HepG2 (cell line): Measurements from ENCODE around the gene ITGB8. TPM values are rescaled to one million over a fixed set of nuclear protein-coding genes. Genes with fewer than 3 reads are reported as not detected.

ENCODE experiments used
- ATAC-seq: fragments of 200-7000 bp; cut with Tn5 transposase; 3 replicates; pipeline ENCODE4 v1.9.1; 2020; ENCODE audit warnings: mild to moderate bottlenecking, moderate library complexity
- BruUV-seq: library from RNA; stranded (reverse); fragments of 400-500 nt; replicated peaks from 2 replicates; lab custom pipeline; 2021; lab: Mats Ljungman, UMichigan
- CTCF ChIA-PET: fragments of 300-600 bp; formaldehyde crosslinking; extraction: SDS; loops from one replicate; lab custom pipeline; 2021; ENCODE audit warnings: low total read pairs, inconsistent platforms, low intra/inter-chr PET ratio; lab: Yijun Ruan, JAX
- POLR2A ChIA-PET: fragments of 350-600 bp; sonication (Branson Sonifier 250); formaldehyde crosslinking; loops from one replicate; lab custom pipeline; 2020; ENCODE audit warnings: antibody characterized with exemption, inconsistent platforms; lab: Yijun Ruan, JAX
- DNase-seq: peaks from one replicate; pipeline ENCODE4 v3.0.0-alpha.2; 2015; ENCODE audit warnings: low spot score
- FAIRE-seq: peaks from 3 replicates; lab custom pipeline; 2011; peaks lifted over from hg19 to GRCh38; lab: Jason Lieb, UNC
- H2AFZ ChIP-seq: one replicate; pipeline ENCODE4 v1.6.1; 2011; ENCODE audit warnings: low read length, inconsistent platforms
- H3K27ac ChIP-seq: fragments of 300-600 bp; 3 replicates; pipeline ENCODE4 v1.8.0; 2011; ENCODE audit warnings: mixed run types, mild to moderate bottlenecking, mixed read lengths, low read length, inconsistent platforms; ENCODE audit not compliant: insufficient read depth; ENCODE audit errors: extremely low read length
- H3K27me3 ChIP-seq, 2 experiments: fragments of 200-600 bp in 1 of 2; 2 replicates in 1 of 2; 3 replicates in 1 of 2; pipeline versions ENCODE4 v1.6.0 to v1.8.0; 2011; ENCODE audit warnings: low read length in 2 of 2, mild to moderate bottlenecking in 2 of 2, moderate library complexity in 2 of 2, inconsistent platforms in 1 of 2; ENCODE audit not compliant: insufficient read depth in 2 of 2, control insufficient read depth in 1 of 2
- H3K36me3 ChIP-seq, 2 experiments: fragments of 200-600 bp in 1 of 2; replicated peaks in 1 of 2; 2 replicates in 1 of 2; 3 replicates in 1 of 2; pipeline versions ENCODE4 v1.5.1 to v1.8.0; 2011; ENCODE audit warnings: low read length in 2 of 2, inconsistent platforms in 1 of 2; ENCODE audit not compliant: insufficient read depth in 2 of 2, control insufficient read depth in 1 of 2
- H3K4me1 ChIP-seq: 2 replicates; pipeline ENCODE4 v1.5.1; 2012; ENCODE audit warnings: low read length, inconsistent platforms; ENCODE audit not compliant: insufficient read depth
- H3K4me2 ChIP-seq: 2 replicates; pipeline ENCODE4 v1.6.0; 2011; ENCODE audit warnings: low read depth, low read length, inconsistent platforms
- H3K4me3 ChIP-seq, 3 experiments: fragments of 200-600 bp in 1 of 3; sonication (generic), shearing (Covaris generic) in 1 of 3; replicated peaks in 1 of 3; 2 replicates each; pipeline ENCODE4 v1.5.1; 2011 to 2016; ENCODE audit warnings: low read length in 3 of 3, inconsistent platforms in 2 of 3, low read depth in 2 of 3, mild to moderate bottlenecking in 2 of 3, control low read depth in 1 of 3, mixed read lengths in 1 of 3; ENCODE audit not compliant: insufficient read depth in 1 of 3
- H3K79me2 ChIP-seq: one replicate; pipeline ENCODE4 v1.6.1; 2011; ENCODE audit warnings: low read length, inconsistent platforms; ENCODE audit not compliant: insufficient read depth
- H3K9ac ChIP-seq: 2 replicates; pipeline ENCODE4 v1.6.0; 2011; ENCODE audit warnings: mild to moderate bottlenecking, low read depth, low read length, inconsistent platforms; ENCODE audit not compliant: insufficient read depth
- H3K9me3 ChIP-seq: 2 replicates; pipeline ENCODE4 v1.5.1; 2012; ENCODE audit warnings: mild to moderate bottlenecking, low read length
- H4K20me1 ChIP-seq: 2 replicates; pipeline ENCODE4 v1.6.0; 2011; ENCODE audit warnings: inconsistent platforms, mild to moderate bottlenecking, low read length, moderate library complexity; ENCODE audit not compliant: insufficient read depth
- FOXA1 ChIP-seq, 2 experiments: fragments of 450-650 bp in 1 of 2; sonication (generic) in 1 of 2; formaldehyde crosslinking in 1 of 2; IDR thresholded peaks; 2 replicates each; pipeline versions ENCODE4 v1.4.0 to v1.6.1; 2016 to 2020; ENCODE audit warnings: missing genetic modification reagents in 1 of 2
- MYNN ChIP-seq: sonication (generic); formaldehyde crosslinking; IDR thresholded peaks from 2 replicates; pipeline ENCODE4 v1.4.0; 2020; ENCODE audit warnings: mild to moderate bottlenecking, low read depth, missing genetic modification reagents
- STAT5B ChIP-seq: sonication (generic); formaldehyde crosslinking; IDR thresholded peaks from 2 replicates; pipeline ENCODE4 v1.4.0; 2020; ENCODE audit warnings: missing genetic modification reagents
- TSC22D2 ChIP-seq: sonication (generic); formaldehyde crosslinking; IDR thresholded peaks from 2 replicates; pipeline ENCODE4 v1.5.1; 2020; ENCODE audit warnings: missing genetic modification reagents, mild to moderate bottlenecking, borderline replicate concordance
- ZNF335 ChIP-seq: sonication (generic); formaldehyde crosslinking; IDR thresholded peaks from 2 replicates; pipeline ENCODE4 v1.4.0; 2020; ENCODE audit warnings: missing genetic modification reagents
- ZNF780A ChIP-seq: sonication (generic); formaldehyde crosslinking; IDR thresholded peaks from 2 replicates; pipeline ENCODE4 v1.8.0; 2022; ENCODE audit warnings: mild to moderate bottlenecking, missing genetic modification reagents, moderate library complexity
- ZNF83 ChIP-seq: sonication (generic); formaldehyde crosslinking; IDR thresholded peaks from 2 replicates; pipeline ENCODE4 v1.4.0; 2020; ENCODE audit warnings: missing genetic modification reagents, mild to moderate bottlenecking, borderline replicate concordance
- WGBS: methylation state at CpG from one replicate; pipeline ENCODE4 v1.1.6; 2017; ENCODE audit warnings: low lambda C conversion rate; 5-methylcytosine and 5-hydroxymethylcytosine counted together
- in situ Hi-C: cut with HindIII; loops from 2 replicates; pipeline ENCODE4 v1.10.0; 2017; ENCODE audit warnings: low pct_unique_long_range_greater_than_20kb; ENCODE audit not compliant: extremely low pct_ligation_motif_present
- intact Hi-C: fragments of 100-400 bp; cut with micrococcal nuclease; formaldehyde crosslinking; loops from one replicate; pipeline ENCODE4 v1.10.0; 2022; ENCODE audit not compliant: unreplicated experiment
- polyA plus RNA-seq, 8 experiments: library from polyadenylated mRNA; depleted of rRNA in 3 of 8; stranded (reverse) in 7 of 8; unstranded in 1 of 8; fragments of >200 nt; fragmentation: Illumina TruSeq in 4 of 8; extraction: Trizol in 4 of 8; gene quantifications; 2 replicates each; pipeline versions ENCODE4 v1.2.1 to v1.2.3, GENCODE V29; 2011 to 2016; ENCODE audit warnings: low read depth in 4 of 8, missing spikeins in 1 of 8, mixed read lengths in 1 of 8; ENCODE audit not compliant: insufficient read depth in 1 of 8
- total RNA-seq, 5 experiments: library from RNA; depleted of rRNA; stranded (reverse); fragments of >200 nt; fragmentation: Illumina TruSeq; extraction: Trizol; gene quantifications; 2 replicates each; pipeline ENCODE4 v1.2.3, GENCODE V29; 2016; ENCODE audit warnings: low read depth in 1 of 5
- TF ChIP-seq, protein P1 (sequence below): sonication (generic); formaldehyde crosslinking; IDR thresholded peaks from 2 replicates; pipeline ENCODE4 v1.4.0; 2020; ENCODE audit warnings: missing genetic modification reagents
- TF ChIP-seq, protein P2 (sequence below): sonication (generic); formaldehyde crosslinking; IDR thresholded peaks from 2 replicates; pipeline ENCODE4 v1.8.0; 2023; ENCODE audit warnings: mild to moderate bottlenecking, missing genetic modification reagents

Gene ITGB8
- total and polyA plus RNA-seq, 2 of the 13 experiments (the other 11 are each of a cell fraction or from before 2014, with no cell fraction given), result 0.01 TPM; not detected in 1

DNA sequence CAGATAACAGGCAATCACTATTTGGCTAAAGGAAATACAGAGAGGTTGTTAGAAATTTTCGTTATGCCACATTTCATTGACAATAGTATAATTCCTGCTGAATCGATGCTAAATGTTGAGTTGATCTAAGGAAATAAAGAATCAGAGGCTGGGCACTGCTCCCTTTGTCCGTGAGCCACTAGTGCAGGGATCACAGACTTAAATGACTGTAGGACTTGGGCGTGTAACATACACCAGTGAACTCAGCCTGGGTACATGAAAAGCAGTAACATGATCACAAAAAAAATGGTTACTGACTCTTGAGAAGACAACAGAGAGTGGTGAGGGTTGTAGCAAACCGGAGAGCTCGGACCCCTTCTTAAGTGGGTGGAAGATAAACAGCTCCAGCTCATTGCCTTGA is 11.8 kb upstream of the ITGB8 start:
- in situ Hi-C loops, result loop anchor here (25.0 kb wide), 1 partner anchor 557 kb away; the partner anchor contains the start of gene TMEM196
- H3K27me3 ChIP-seq, result no peaks in the 10 kb centered on the region
- WGBS, result 14% methylated on average over 6 of the region's 6 CpGs
- H3K79me2 ChIP-seq, result no peaks in the 10 kb centered on the region
- H3K27ac ChIP-seq, result no peak overlapping the region
- H4K20me1 ChIP-seq, result no peaks in the 10 kb centered on the region
- no peaks in the 10 kb centered on the region for H3K9me3 ChIP-seq
- ChIA-PET POLR2A (no interaction called here), CTCF (no interaction called here)
- intact Hi-C loops, result no loop called here
- DNase-seq (no peak), FAIRE-seq (no peak), ATAC-seq (no peak)
- no peak overlapping the region for H3K9ac ChIP-seq
- H3K4me3 ChIP-seq, result no peak overlapping the region
- H3K4me1 ChIP-seq, result no peaks in the 10 kb centered on the region
- BruUV-seq, result no TSS peak
- no peak overlapping the region for H2AFZ ChIP-seq
- no peaks in the 10 kb centered on the region for H3K36me3 ChIP-seq
- TF ChIP-seq, protein P1, sequence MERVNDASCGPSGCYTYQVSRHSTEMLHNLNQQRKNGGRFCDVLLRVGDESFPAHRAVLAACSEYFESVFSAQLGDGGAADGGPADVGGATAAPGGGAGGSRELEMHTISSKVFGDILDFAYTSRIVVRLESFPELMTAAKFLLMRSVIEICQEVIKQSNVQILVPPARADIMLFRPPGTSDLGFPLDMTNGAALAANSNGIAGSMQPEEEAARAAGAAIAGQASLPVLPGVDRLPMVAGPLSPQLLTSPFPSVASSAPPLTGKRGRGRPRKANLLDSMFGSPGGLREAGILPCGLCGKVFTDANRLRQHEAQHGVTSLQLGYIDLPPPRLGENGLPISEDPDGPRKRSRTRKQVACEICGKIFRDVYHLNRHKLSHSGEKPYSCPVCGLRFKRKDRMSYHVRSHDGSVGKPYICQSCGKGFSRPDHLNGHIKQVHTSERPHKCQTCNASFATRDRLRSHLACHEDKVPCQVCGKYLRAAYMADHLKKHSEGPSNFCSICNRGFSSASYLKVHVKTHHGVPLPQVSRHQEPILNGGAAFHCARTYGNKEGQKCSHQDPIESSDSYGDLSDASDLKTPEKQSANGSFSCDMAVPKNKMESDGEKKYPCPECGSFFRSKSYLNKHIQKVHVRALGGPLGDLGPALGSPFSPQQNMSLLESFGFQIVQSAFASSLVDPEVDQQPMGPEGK, result no peak
- TF ChIP-seq ZNF335 (CRISPR knock-in tag) (no peak), FOXA1 (IDR thresholded peaks at IDR 0.05) (no peak), FOXA1 (CRISPR knock-in tag; IDR thresholded peaks at IDR 0.05) (no peak), ZNF83 (no peak), ZNF780A (no peak), MYNN (CRISPR knock-in tag) (no peak), STAT5B (CRISPR knock-in tag) (no peak), TSC22D2 (CRISPR knock-in tag) (no peak)
- TF ChIP-seq, protein P2, sequence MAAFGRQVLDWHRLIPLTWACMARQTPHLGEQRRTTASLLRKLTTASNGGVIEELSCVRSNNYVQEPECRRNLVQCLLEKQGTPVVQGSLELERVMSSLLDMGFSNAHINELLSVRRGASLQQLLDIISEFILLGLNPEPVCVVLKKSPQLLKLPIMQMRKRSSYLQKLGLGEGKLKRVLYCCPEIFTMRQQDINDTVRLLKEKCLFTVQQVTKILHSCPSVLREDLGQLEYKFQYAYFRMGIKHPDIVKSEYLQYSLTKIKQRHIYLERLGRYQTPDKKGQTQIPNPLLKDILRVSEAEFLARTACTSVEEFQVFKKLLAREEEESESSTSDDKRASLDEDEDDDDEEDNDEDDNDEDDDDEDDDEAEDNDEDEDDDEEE (CRISPR knock-in tag), result no peak
- no peak overlapping the region for H3K4me2 ChIP-seq
